Chondrocyte (in vitro differentiated cells): Measurements from ENCODE around the gene VWCE. TPM values are rescaled to one million over a fixed set of nuclear protein-coding genes. Genes with fewer than 3 reads are reported as not detected.
"Not testable (repeated sequence)": the region's sequence is repeated elsewhere in the genome, so short reads cannot be mapped to it uniquely, and the experiment has no call there.

Experiments used
- DNase-seq: peaks from one replicate; pipeline ENCODE4 v3.0.0; 2021; ENCODE audit warnings: mixed read lengths, low spot score
- H3K27ac Mint-ChIP-seq: one replicate; pipeline ENCODE4 v1.8.0; 2021; ENCODE audit warnings: mild to moderate bottlenecking, moderate library complexity, mixed read lengths; ENCODE audit not compliant: unreplicated experiment
- H3K27me3 Mint-ChIP-seq: 2 replicates; pipeline ENCODE4 v1.8.0; 2021; ENCODE audit warnings: low read depth, mixed read lengths
- H3K36me3 Mint-ChIP-seq: 2 replicates; pipeline ENCODE4 v1.8.0; 2021; ENCODE audit warnings: low read depth, mixed read lengths
- H3K4me1 Mint-ChIP-seq: 2 replicates; pipeline ENCODE4 v1.8.0; 2021; ENCODE audit warnings: low read depth, mild to moderate bottlenecking, mixed read lengths
- H3K4me3 Mint-ChIP-seq: one replicate; pipeline ENCODE4 v1.8.0; 2021; ENCODE audit warnings: mild to moderate bottlenecking, moderate library complexity, mixed read lengths; ENCODE audit not compliant: unreplicated experiment
- H3K9me3 Mint-ChIP-seq: 2 replicates; pipeline ENCODE4 v1.8.0; 2021; ENCODE audit warnings: low read depth, mixed read lengths
- total RNA-seq: library from RNA; stranded (reverse); gene quantifications from 3 replicates; pipeline ENCODE4 v1.2.1, GENCODE V29; 2021

VWCE gene
- total RNA-seq, 1 donor from 2014 or later: 4.1 TPM

- H3K27ac Mint-ChIP-seq, H3K36me3 Mint-ChIP-seq, H3K9me3 Mint-ChIP-seq, H3K4me1 Mint-ChIP-seq, DNase-seq, H3K4me3 Mint-ChIP-seq, H3K27me3 Mint-ChIP-seq: not testable (repeated sequence)
Observed at GRCh38 chr11:61212202-61212601, 82.9 kb downstream of the VWCE start.

- H3K9me3 Mint-ChIP-seq, H3K36me3 Mint-ChIP-seq, DNase-seq, H3K4me1 Mint-ChIP-seq, H3K27ac Mint-ChIP-seq, H3K27me3 Mint-ChIP-seq, H3K4me3 Mint-ChIP-seq: not testable (repeated sequence)
Observed at GRCh38 chr11:61211327-61211952, 83.7 kb downstream of the VWCE start.

GRCh38 chr11:61210629-61211028 lies 84.5 kb downstream of the VWCE start:
- not testable (repeated sequence) for H3K9me3 Mint-ChIP-seq, DNase-seq, H3K27me3 Mint-ChIP-seq, H3K4me1 Mint-ChIP-seq, H3K36me3 Mint-ChIP-seq, H3K4me3 Mint-ChIP-seq, H3K27ac Mint-ChIP-seq

Other genes with a start within 250 kb of the VWCE start
- not detected in 3 replicates for gene CD5, start 192.8 kb downstream of the VWCE start, total RNA-seq
- gene VPS37C, start 133.9 kb downstream of the VWCE start, total RNA-seq: 15.3 to 20.5 TPM (median 19.6 TPM) in 3 replicates
- not detected in 3 replicates for gene PGA3, start 91.8 kb downstream of the VWCE start, total RNA-seq
- not detected in 3 replicates for gene PGA4, start 73.0 kb downstream of the VWCE start, total RNA-seq
- gene PGA5, start 54.1 kb downstream of the VWCE start, total RNA-seq: not detected in 3 replicates
- 188 to 264 TPM (median 194 TPM) in 3 replicates for gene DDB1, start 37.8 kb upstream of the VWCE start, total RNA-seq
- 31.9 to 41.4 TPM (median 32.2 TPM) in 3 replicates for gene TKFC, start 37.9 kb upstream of the VWCE start, total RNA-seq
- 40.8 to 60.0 TPM (median 41.4 TPM) in 3 replicates for gene CYB561A3, start 66.6 kb upstream of the VWCE start, total RNA-seq
- 39.2 to 60.0 TPM (median 46.7 TPM) in 3 replicates for gene TMEM138, start 67.1 kb upstream of the VWCE start, total RNA-seq
- 9.3 to 14.4 TPM (median 9.8 TPM) in 3 replicates for gene TMEM216, start 97.3 kb upstream of the VWCE start, total RNA-seq
- 61.2 to 66.2 TPM (median 65.0 TPM) in 3 replicates for gene CPSF7, start 134.7 kb upstream of the VWCE start, total RNA-seq
- 33.8 to 34.8 TPM (median 34.5 TPM) in 3 replicates for gene SDHAF2, start 134.8 kb upstream of the VWCE start, total RNA-seq
- 0.10 TPM in 1 of 3 replicates, not detected in the others for gene LRRC10B, start 213.4 kb upstream of the VWCE start, total RNA-seq